ENCODE data around the gene MSX2. TPM values are rescaled to one million over a fixed set of nuclear protein-coding genes. Genes with fewer than 3 reads are reported as not detected.
"Not testable (repeated sequence)": the region's sequence is repeated elsewhere in the genome, so short reads cannot be mapped to it uniquely, and the experiment has no call there.

MSX2 gene
- total and polyA plus RNA-seq, 7 donors = 0.90 to 3.6 (median 1.6) TPM

GRCh38 chr5:174760721-174761120 is 36.3 kb downstream of the MSX2 start:
- Histone ChIP-seq H3K9me3 (no peaks in the 10 kb centered on the region), H3K4me3 (no peak overlapping the region), H3K27ac (no peak overlapping the region), H3K27me3 (ENCODE audit: insufficient read depth in 3 of 3, low read length in 2 of 3) (no peaks in the 10 kb centered on the region), H3K36me3 (ENCODE audit: insufficient read depth in 1 of 2, low read depth in 1 of 2) (no peaks in the 10 kb centered on the region), H3K4me1 (no peaks in the 10 kb centered on the region)
- WGBS, 3 donors = 42 to 56% (median 52%) methylated on average over 11 of the region's 11 CpGs
- intact Hi-C loops (cut with DNase I) = no loop called here
- no peak for DNase-seq
- no peak for ATAC-seq
- TF ChIP-seq, protein P1, sequence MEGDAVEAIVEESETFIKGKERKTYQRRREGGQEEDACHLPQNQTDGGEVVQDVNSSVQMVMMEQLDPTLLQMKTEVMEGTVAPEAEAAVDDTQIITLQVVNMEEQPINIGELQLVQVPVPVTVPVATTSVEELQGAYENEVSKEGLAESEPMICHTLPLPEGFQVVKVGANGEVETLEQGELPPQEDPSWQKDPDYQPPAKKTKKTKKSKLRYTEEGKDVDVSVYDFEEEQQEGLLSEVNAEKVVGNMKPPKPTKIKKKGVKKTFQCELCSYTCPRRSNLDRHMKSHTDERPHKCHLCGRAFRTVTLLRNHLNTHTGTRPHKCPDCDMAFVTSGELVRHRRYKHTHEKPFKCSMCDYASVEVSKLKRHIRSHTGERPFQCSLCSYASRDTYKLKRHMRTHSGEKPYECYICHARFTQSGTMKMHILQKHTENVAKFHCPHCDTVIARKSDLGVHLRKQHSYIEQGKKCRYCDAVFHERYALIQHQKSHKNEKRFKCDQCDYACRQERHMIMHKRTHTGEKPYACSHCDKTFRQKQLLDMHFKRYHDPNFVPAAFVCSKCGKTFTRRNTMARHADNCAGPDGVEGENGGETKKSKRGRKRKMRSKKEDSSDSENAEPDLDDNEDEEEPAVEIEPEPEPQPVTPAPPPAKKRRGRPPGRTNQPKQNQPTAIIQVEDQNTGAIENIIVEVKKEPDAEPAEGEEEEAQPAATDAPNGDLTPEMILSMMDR (IDR thresholded peaks at IDR 0.05) = no peak

- H3K9me3 ChIP-seq; intact Hi-C loops (cut with DNase I); DNase-seq; H3K36me3 ChIP-seq (ENCODE audit: insufficient read depth in 1 of 2, low read depth in 1 of 2); H3K27ac ChIP-seq; H3K4me3 ChIP-seq; H3K27me3 ChIP-seq (ENCODE audit: insufficient read depth in 3 of 3, low read length in 2 of 3); ATAC-seq; H3K4me1 ChIP-seq: not testable (repeated sequence)
- WGBS, 3 donors = 84 to 95% (median 88%) methylated on average over 1 of the region's 2 CpGs
Measured at GRCh38 chr5:174761341-174761740, 37.0 kb downstream of the MSX2 start.

GRCh38 chr5:174764309-174764708 is 39.9 kb downstream of the MSX2 start:
- H3K4me1 ChIP-seq = no peaks in the 10 kb centered on the region
- no peak overlapping the region for H3K27ac ChIP-seq
- no peak for DNase-seq
- WGBS, 3 donors = 66 to 69% (median 66%) methylated on average over 10 of the region's 10 CpGs
- peaks cover 0 to 2% (median 0%) of the 10 kb centered on the region in 3 donors for H3K27me3 ChIP-seq (ENCODE audit: insufficient read depth in 3 of 3, low read length in 2 of 3)
- H3K36me3 ChIP-seq (ENCODE audit: insufficient read depth in 1 of 2, low read depth in 1 of 2) = no peaks in the 10 kb centered on the region
- H3K4me3 ChIP-seq = no peak overlapping the region
- intact Hi-C loops (cut with DNase I) = no loop called here
- TF ChIP-seq, protein P1 (IDR thresholded peaks at IDR 0.05) = no peak
- no peaks in the 10 kb centered on the region for H3K9me3 ChIP-seq
- ATAC-seq = no peak

DNA sequence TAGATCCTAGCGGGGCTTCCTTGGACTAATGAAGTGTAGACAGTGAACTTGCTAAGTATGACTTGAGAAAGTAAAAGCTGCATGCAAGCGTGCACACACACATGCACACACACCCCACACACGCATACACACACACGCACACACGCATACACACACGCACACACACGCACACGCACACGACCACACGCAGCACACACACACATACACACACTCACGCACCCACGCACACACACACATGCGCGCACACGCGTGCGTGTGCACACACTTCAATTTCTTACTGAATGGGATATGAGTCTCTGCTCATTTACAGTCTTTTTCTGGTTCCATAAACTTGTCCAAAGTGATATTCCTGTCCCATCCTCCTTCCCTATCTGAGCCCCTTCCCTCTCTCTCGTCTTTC is 41.2 kb downstream of the MSX2 start:
- peaks cover 0 to 4% (median 2%) of the 10 kb centered on the region in 3 donors for H3K27me3 ChIP-seq (ENCODE audit: insufficient read depth in 3 of 3, low read length in 2 of 3)
- H3K4me1 ChIP-seq = no peaks in the 10 kb centered on the region
- ATAC-seq (no peak), DNase-seq (no peak)
- H3K36me3 ChIP-seq (ENCODE audit: insufficient read depth in 1 of 2, low read depth in 1 of 2) = no peaks in the 10 kb centered on the region
- WGBS, 3 donors = 88 to 91% (median 89%) methylated on average over 18 of the region's 18 CpGs
- H3K4me3 ChIP-seq = no peak overlapping the region
- no peaks in the 10 kb centered on the region for H3K9me3 ChIP-seq
- intact Hi-C loops (cut with DNase I) = no loop called here
- TF ChIP-seq, protein P1 (IDR thresholded peaks at IDR 0.05) = no peak
- H3K27ac ChIP-seq = no peak overlapping the region

GRCh38 chr5:174767670-174768069 is 43.3 kb downstream of the MSX2 start:
- Histone ChIP-seq H3K27ac (no peak overlapping the region), H3K27me3 (ENCODE audit: insufficient read depth in 3 of 3, low read length in 2 of 3) (peaks cover 0 to 13% (median 2%) of the 10 kb centered on the region in 3 donors), H3K4me3 (no peak overlapping the region), H3K9me3 (no peaks in the 10 kb centered on the region), H3K4me1 (no peaks in the 10 kb centered on the region), H3K36me3 (ENCODE audit: insufficient read depth in 1 of 2, low read depth in 1 of 2) (no peaks in the 10 kb centered on the region)
- WGBS, 3 donors = 69 to 70% (median 70%) methylated on average over 4 of the region's 4 CpGs
- no peak for ATAC-seq
- DNase-seq = no peak
- intact Hi-C loops (cut with DNase I) = no loop called here
- TF ChIP-seq, protein P1 (IDR thresholded peaks at IDR 0.05) = no peak
